ENCODE measurements around the gene HNRNPLL. TPM values are rescaled to one million over a fixed set of nuclear protein-coding genes. Genes with fewer than 3 reads are reported as not detected.

The HNRNPLL gene
- polyA plus RNA-seq, 6 donors from 2014 or later, result 3.6 to 13.4 (median 8.9) TPM

DNA sequence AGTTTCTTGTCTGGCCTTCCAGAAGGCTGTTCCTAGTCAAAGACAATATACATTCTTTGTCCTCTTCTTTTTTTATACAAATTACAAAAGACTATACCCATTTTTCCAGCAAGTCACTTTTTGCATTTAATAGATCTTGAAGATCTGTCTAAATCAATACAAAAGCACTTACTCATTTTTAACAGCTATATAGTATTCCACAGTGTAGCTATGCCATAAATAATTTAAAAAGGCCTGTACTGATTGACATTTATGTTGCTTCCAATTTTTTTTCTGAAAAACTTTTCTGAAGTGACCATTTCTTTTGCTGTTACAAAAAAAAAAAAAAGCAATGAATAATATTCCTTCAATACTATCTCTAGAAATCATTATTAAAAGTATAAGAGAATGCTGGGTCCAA lies 30.3 kb upstream of the HNRNPLL start:
- Mint-ChIP-seq H3K27me3 (peaks cover 12 to 34% (median 25%) of the 10 kb centered on the region in 3 donors), H3K36me3 (peaks cover 4 to 13% of the 10 kb centered on the region in 2 donors), H3K9me3 (peaks cover 0 to 12% (median 4%) of the 10 kb centered on the region in 7 donors), H3K4me1 (peaks cover 5 to 10% (median 10%) of the 10 kb centered on the region in 3 donors), H3K27ac (peak overlapping the region in 1 of 6 donors; percentile 2), H3K4me3 (no peak overlapping the region)
- DNase-seq, result no peak
- ATAC-seq (ENCODE audit: low read depth in 2 of 2), result no peak

- peaks cover 19 to 33% (median 30%) of the 10 kb centered on the region in 3 donors for H3K27me3 Mint-ChIP-seq
- ATAC-seq (ENCODE audit: low read depth in 2 of 2), result no peak
- no peak overlapping the region for H3K27ac Mint-ChIP-seq
- peaks cover 4 to 11% of the 10 kb centered on the region in 2 donors for H3K36me3 Mint-ChIP-seq
- H3K9me3 Mint-ChIP-seq, result peaks cover 0 to 12% (median 3%) of the 10 kb centered on the region in 7 donors
- peaks cover 4 to 10% (median 10%) of the 10 kb centered on the region in 3 donors for H3K4me1 Mint-ChIP-seq
- no peak for DNase-seq
- H3K4me3 Mint-ChIP-seq, result no peak overlapping the region
Measured at GRCh38 chr2:38631976-38632375, 29.2 kb upstream of the HNRNPLL start.

DNA sequence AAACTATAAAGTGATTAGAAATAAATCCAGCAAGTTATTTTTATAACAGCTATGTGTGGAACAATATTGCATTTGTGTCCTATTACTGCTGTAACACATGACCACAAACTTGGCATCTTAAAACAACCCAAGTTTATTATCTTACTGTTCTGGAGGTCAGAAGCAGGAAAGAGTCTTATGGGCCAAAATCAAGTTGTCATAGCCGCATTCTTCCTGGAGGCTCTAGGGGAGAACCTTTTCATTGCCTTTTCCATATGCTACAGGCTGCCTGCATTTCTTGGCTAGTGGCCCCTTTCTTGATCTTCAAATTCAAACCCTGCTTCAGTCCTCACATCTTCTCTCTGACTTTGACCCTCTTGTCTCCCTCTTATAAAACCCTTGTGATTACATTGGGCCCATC lies 27.0 kb upstream of the HNRNPLL start:
- H3K27me3 Mint-ChIP-seq, result peaks cover 32 to 37% (median 37%) of the 10 kb centered on the region in 3 donors
- no peak overlapping the region for H3K27ac Mint-ChIP-seq
- no peak for ATAC-seq (ENCODE audit: low read depth in 2 of 2)

DNA sequence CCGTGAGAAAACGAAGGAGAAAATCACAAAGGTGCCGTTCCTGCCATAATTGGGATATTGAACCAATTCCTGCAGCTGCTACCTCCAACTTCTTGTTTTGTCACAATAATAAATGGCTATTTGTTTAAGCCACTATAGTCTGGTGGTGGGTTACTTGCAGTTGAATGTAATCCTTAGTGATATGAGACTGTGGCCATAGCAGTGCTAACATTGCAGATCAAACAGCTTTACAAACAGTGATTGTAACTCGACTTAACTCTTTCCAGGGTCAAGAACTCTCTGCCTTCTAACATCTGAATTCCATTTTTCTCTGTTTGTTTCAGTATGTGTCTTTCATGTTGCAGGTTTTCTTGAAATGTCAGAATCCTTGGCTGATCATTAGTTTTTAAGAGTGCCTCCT lies 24.7 kb upstream of the HNRNPLL start:
- Mint-ChIP-seq H3K27me3 (peaks cover 40 to 44% (median 42%) of the 10 kb centered on the region in 3 donors), H3K27ac (no peak overlapping the region), H3K9me3 (peaks cover 0 to 12% (median 3%) of the 10 kb centered on the region in 7 donors), H3K4me3 (no peak overlapping the region), H3K36me3 (peaks cover 4 to 7% of the 10 kb centered on the region in 2 donors), H3K4me1 (peaks cover 0 to 5% (median 3%) of the 10 kb centered on the region in 3 donors)
- ATAC-seq (ENCODE audit: low read depth in 2 of 2) (no peak), DNase-seq (no peak)

More for the DNA sequence above, 27.0 kb upstream of the HNRNPLL start:
- H3K36me3 Mint-ChIP-seq, result peaks cover 4 to 7% of the 10 kb centered on the region in 2 donors
- H3K4me1 Mint-ChIP-seq, result peaks cover 0 to 10% (median 10%) of the 10 kb centered on the region in 3 donors
- peaks cover 0 to 12% (median 3%) of the 10 kb centered on the region in 7 donors for H3K9me3 Mint-ChIP-seq
- no peak for DNase-seq
- no peak overlapping the region for H3K4me3 Mint-ChIP-seq

- DNase-seq (no peak), ATAC-seq (ENCODE audit: low read depth in 2 of 2) (no peak)
- Mint-ChIP-seq H3K27ac (no peak overlapping the region), H3K9me3 (peaks cover 0 to 12% (median 3%) of the 10 kb centered on the region in 7 donors), H3K4me1 (peaks cover 0 to 9% (median 6%) of the 10 kb centered on the region in 3 donors), H3K27me3 (peaks cover 43 to 50% (median 48%) of the 10 kb centered on the region in 3 donors), H3K36me3 (peaks cover 4 to 7% of the 10 kb centered on the region in 2 donors), H3K4me3 (peak overlapping the region in 1 of 8 donors; percentile 18)
Measured at GRCh38 chr2:38626326-38627035, 23.8 kb upstream of the HNRNPLL start.

GRCh38 chr2:38622210-38622609 lies 19.5 kb upstream of the HNRNPLL start:
- Mint-ChIP-seq H3K27me3 (peaks cover 45 to 74% (median 65%) of the 10 kb centered on the region in 3 donors), H3K9me3 (peaks cover 0 to 7% (median 0%) of the 10 kb centered on the region in 7 donors), H3K36me3 (no peaks in the 10 kb centered on the region), H3K4me1 (peaks cover 9 to 15% (median 11%) of the 10 kb centered on the region in 3 donors), H3K27ac (no peak overlapping the region), H3K4me3 (no peak overlapping the region)
- ATAC-seq (ENCODE audit: low read depth in 2 of 2) (peak; percentile 28 to 63), DNase-seq (peak; percentile 11)

DNA sequence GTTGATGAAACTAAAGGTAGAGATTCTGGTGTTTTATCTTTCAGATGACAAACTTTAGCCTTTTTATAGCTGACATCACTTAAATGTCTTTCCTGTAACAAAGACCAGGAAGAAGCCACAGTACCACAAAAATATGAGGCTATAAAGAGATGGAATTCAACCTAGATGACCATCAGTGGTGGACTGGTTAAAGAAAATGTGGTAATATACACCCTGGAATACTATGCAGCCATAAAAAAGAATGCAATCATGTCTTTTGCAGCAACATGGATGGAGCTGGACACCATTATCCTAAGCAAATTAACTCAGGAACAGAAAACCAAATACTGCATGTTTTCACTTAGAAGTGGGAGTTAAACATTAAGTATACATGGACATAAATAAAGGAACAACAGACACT lies 18.3 kb upstream of the HNRNPLL start:
- no peak overlapping the region for H3K27ac Mint-ChIP-seq
- no peaks in the 10 kb centered on the region for H3K36me3 Mint-ChIP-seq
- DNase-seq (no peak), ATAC-seq (ENCODE audit: low read depth in 2 of 2) (no peak)
- peaks cover 0 to 7% (median 0%) of the 10 kb centered on the region in 7 donors for H3K9me3 Mint-ChIP-seq
- H3K27me3 Mint-ChIP-seq, result peaks cover 42 to 73% (median 67%) of the 10 kb centered on the region in 3 donors
- H3K4me3 Mint-ChIP-seq, result no peak overlapping the region
- peaks cover 9 to 15% (median 11%) of the 10 kb centered on the region in 3 donors for H3K4me1 Mint-ChIP-seq

DNA sequence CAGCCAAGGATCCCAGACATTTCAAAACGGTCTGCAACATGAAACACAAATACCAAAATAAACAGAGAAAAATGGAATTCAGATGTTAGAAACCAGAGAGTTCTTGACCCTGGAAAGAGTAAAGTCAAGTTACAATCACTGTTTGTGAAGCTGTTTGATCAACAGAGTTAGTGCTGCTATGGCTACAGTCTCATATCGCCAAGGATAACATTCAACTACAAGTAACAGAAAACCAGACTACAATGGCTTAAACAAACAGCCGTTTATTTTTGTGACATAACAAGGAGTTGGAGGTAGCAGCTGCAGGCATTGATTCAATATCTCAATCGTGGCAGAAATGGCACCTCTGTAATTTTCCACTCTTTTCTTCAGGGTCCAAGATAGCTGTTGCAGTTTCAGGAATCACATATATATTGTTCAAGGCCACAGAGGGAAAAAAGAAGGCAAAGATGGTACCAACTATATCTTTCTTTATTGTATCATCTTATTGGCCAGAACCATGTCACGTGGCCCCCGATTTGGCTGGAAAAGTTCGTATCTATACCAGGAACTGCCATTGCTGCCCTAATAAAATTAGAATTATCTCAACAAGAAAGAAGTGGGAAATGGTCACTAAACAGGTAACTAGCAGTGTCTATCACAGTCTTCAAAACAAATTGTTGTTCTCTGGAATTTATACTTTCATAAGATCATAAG lies 17.7 kb upstream of the HNRNPLL start:
- ATAC-seq (ENCODE audit: low read depth in 2 of 2) (no peak), DNase-seq (no peak)
- Mint-ChIP-seq H3K4me3 (no peak overlapping the region), H3K27me3 (peaks cover 45 to 76% (median 72%) of the 10 kb centered on the region in 3 donors), H3K27ac (no peak overlapping the region), H3K36me3 (no peaks in the 10 kb centered on the region), H3K4me1 (peaks cover 9 to 15% (median 11%) of the 10 kb centered on the region in 3 donors), H3K9me3 (peaks cover 0 to 7% (median 0%) of the 10 kb centered on the region in 7 donors)

DNA sequence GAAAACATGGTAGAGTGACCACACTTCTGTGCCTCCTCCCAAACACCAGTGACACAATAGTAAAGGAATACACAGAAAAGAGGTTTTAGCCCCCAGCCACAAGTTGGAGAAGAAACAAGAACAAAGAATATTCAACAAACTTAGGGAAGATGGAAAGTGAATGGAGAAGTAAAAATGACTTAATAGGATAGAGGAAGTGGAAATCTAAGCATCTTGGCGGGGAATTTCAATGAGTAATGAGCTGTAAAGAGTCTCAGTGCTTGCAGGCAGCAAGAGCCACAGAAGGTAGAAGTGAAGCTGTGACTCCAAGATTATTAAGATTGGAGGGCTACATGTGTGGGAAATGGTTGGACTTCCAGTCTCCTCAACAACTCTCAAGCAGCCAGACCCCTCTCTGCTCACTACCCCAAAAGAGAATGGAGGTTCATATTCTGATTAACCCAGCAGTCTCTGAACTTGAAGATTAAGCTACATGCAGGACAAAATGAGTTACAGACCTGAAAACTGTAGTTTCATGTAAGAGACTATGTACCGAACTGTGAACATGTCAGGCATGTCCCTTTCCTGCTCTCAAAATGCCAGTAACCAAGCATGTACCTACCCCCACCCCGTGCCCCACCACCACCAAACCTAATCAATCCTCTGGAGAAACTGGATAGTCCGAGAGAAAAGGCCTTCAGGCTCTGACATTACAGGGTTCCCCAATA lies 16.9 kb upstream of the HNRNPLL start:
- Mint-ChIP-seq H3K27ac (no peak overlapping the region), H3K9me3 (peaks cover 0 to 7% (median 0%) of the 10 kb centered on the region in 7 donors), H3K4me1 (peaks cover 9 to 15% (median 11%) of the 10 kb centered on the region in 3 donors), H3K27me3 (peaks cover 40 to 69% (median 64%) of the 10 kb centered on the region in 3 donors), H3K36me3 (no peaks in the 10 kb centered on the region), H3K4me3 (no peak overlapping the region)
- DNase-seq (no peak), ATAC-seq (ENCODE audit: low read depth in 2 of 2) (peak; percentile 41 to 60)

DNA sequence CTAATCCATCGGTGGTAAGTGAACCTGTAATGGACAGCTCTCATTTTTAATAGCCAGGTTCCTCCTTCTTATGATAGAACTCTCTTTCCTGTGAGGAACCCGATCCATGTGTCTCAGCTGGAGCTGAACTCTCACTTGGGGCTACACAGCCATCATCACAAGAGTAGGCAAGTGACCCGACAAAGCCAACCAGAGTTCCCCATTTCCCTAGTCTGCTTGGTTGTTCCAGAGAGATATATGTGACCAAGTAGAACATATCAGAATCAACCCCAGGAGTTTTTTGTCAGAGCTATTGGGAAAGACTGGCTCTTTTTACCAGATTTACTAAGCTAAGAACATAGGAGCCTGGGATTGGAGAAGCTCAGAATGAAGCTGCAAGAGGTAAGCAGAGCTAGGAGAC lies 14.6 kb upstream of the HNRNPLL start:
- H3K27ac Mint-ChIP-seq, result no peak overlapping the region
- no peaks in the 10 kb centered on the region for H3K36me3 Mint-ChIP-seq
- no peak overlapping the region for H3K4me3 Mint-ChIP-seq
- H3K4me1 Mint-ChIP-seq, result peaks cover 7 to 9% (median 9%) of the 10 kb centered on the region in 3 donors
- peaks cover 51 to 80% (median 80%) of the 10 kb centered on the region in 3 donors for H3K27me3 Mint-ChIP-seq
- peaks cover 0 to 7% (median 0%) of the 10 kb centered on the region in 7 donors for H3K9me3 Mint-ChIP-seq
- no peak for DNase-seq
- ATAC-seq (ENCODE audit: low read depth in 2 of 2), result no peak

DNA sequence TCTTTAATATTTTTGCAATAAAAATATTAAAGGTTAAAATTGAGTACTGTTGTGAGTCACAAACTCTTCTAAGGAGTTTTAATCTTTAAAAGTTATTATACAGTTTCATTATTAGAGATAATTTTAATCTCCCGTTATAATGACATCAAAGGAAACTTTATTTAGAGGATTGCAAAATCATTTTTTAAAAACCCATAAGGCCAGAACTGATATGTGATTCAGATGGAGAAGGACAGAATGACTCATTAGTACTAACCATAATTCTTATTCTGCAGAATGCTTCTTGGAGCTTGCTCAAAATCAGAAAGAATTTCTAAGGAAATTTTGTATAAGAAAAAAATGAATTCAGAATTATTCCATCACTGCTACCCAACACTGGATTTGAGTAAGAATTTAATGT lies 12.5 kb upstream of the HNRNPLL start:
- H3K4me3 Mint-ChIP-seq, result no peak overlapping the region
- H3K27me3 Mint-ChIP-seq, result peaks cover 60 to 79% (median 76%) of the 10 kb centered on the region in 3 donors
- ATAC-seq (ENCODE audit: low read depth in 2 of 2) (no peak), DNase-seq (no peak)
- peaks cover 5 to 9% (median 6%) of the 10 kb centered on the region in 3 donors for H3K4me1 Mint-ChIP-seq
- H3K36me3 Mint-ChIP-seq, result no peaks in the 10 kb centered on the region
- no peak overlapping the region for H3K27ac Mint-ChIP-seq
- no peaks in the 10 kb centered on the region for H3K9me3 Mint-ChIP-seq

DNA sequence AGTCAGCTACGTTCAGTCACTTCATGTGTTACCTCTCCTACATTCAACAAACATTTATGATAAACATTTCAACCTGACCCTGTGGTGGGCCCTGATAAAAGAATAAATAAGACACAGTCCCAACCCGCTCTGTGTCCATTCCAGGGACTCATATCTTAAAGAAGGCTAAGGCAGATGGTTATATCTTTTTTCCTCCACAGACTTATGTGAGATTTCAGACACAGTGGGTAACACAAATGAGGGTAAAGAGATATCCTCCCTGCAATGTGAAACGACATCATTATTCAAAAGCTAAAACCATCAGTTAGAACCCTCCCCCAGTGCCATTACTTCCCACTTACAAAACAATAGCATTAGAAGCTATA lies 11.1 kb upstream of the HNRNPLL start:
- H3K36me3 Mint-ChIP-seq, result peaks cover 4 to 5% of the 10 kb centered on the region in 2 donors
- no peak for ATAC-seq (ENCODE audit: low read depth in 2 of 2)
- H3K4me1 Mint-ChIP-seq, result peaks cover 0 to 3% (median 0%) of the 10 kb centered on the region in 3 donors
- no peak overlapping the region for H3K27ac Mint-ChIP-seq
- H3K4me3 Mint-ChIP-seq, result peak overlapping the region in 1 of 8 donors; percentile 51
- peaks cover 64 to 72% (median 68%) of the 10 kb centered on the region in 3 donors for H3K27me3 Mint-ChIP-seq
- no peak for DNase-seq
- H3K9me3 Mint-ChIP-seq, result peaks cover 0 to 5% (median 4%) of the 10 kb centered on the region in 7 donors

Data from naive B cell (primary cell).